Astrocyte of the cerebellum (primary cell): ENCODE measurements around the gene KYAT1.
"Not testable (repeated sequence)": the region's sequence is repeated elsewhere in the genome, so short reads cannot be mapped to it uniquely, and the experiment has no call there.

Source experiments
- DNase-seq: peaks from one replicate; pipeline ENCODE4 v3.0.0-alpha.2; 2011; ENCODE audit warnings: low read depth
- H3K4me3 ChIP-seq: 2 replicates; pipeline ENCODE4 v1.5.1; 2011; ENCODE audit warnings: mild to moderate bottlenecking, low read depth, low read length, moderate library complexity
- CTCF ChIP-seq: IDR thresholded peaks from 2 replicates; pipeline ENCODE4 v1.5.1; 2012; ENCODE audit warnings: low read length, low read depth, moderate library complexity, mild to moderate bottlenecking; ENCODE audit errors: missing control alignments
- in situ Hi-C: cut with HindIII; loops from 2 replicates; pipeline ENCODE4 v1.10.0; 2017; ENCODE audit warnings: low sequenced_read_pairs

KYAT1 gene

GRCh38 chr9:128851779-128852600 is 29.8 kb downstream of the KYAT1 start:
- TF ChIP-seq CTCF = peak; percentile 28
- in situ Hi-C loops, DNase-seq, H3K4me3 ChIP-seq: not testable (repeated sequence)

- DNase-seq, H3K4me3 ChIP-seq, in situ Hi-C loops: not testable (repeated sequence)
Observed at GRCh38 chr9:128851024-128851423, 30.7 kb downstream of the KYAT1 start.

GRCh38 chr9:128847803-128848202 is 33.9 kb downstream of the KYAT1 start:
- H3K4me3 ChIP-seq = no peak overlapping the region
- no peak for DNase-seq
- no peak for TF ChIP-seq CTCF
- in situ Hi-C loops = no loop called here

- TF ChIP-seq CTCF = no peak
- no peak overlapping the region for H3K4me3 ChIP-seq
- in situ Hi-C loops = no loop called here
- no peak for DNase-seq
Observed at GRCh38 chr9:128846680-128847030, 35.1 kb downstream of the KYAT1 start.

- in situ Hi-C loops = no loop called here
- no peak overlapping the region for H3K4me3 ChIP-seq
- no peak for TF ChIP-seq CTCF
- no peak for DNase-seq
Observed at GRCh38 chr9:128845186-128845931, 36.4 kb downstream of the KYAT1 start.

GRCh38 chr9:128843171-128843570 is 38.6 kb downstream of the KYAT1 start:
- in situ Hi-C loops, H3K4me3 ChIP-seq, DNase-seq: not testable (repeated sequence)

- H3K4me3 ChIP-seq = no peak overlapping the region
- no peak for TF ChIP-seq CTCF
- in situ Hi-C loops = no loop called here
- no peak for DNase-seq
Observed at GRCh38 chr9:128841694-128842492, 39.9 kb downstream of the KYAT1 start.
